HG03108 (cell line): ENCODE data around the gene CHD8.
"Not testable (repeated sequence)": the region's sequence is repeated elsewhere in the genome, so short reads cannot be mapped to it uniquely, and the experiment has no call there.

Source experiments
- ATAC-seq: cut with Tn5 transposase; IDR thresholded peaks from one replicate; pipeline ENCODE4 v1.9.1; 2021; ENCODE audit warnings: moderate library complexity; ENCODE audit not compliant: unreplicated experiment

Gene CHD8, protein sequence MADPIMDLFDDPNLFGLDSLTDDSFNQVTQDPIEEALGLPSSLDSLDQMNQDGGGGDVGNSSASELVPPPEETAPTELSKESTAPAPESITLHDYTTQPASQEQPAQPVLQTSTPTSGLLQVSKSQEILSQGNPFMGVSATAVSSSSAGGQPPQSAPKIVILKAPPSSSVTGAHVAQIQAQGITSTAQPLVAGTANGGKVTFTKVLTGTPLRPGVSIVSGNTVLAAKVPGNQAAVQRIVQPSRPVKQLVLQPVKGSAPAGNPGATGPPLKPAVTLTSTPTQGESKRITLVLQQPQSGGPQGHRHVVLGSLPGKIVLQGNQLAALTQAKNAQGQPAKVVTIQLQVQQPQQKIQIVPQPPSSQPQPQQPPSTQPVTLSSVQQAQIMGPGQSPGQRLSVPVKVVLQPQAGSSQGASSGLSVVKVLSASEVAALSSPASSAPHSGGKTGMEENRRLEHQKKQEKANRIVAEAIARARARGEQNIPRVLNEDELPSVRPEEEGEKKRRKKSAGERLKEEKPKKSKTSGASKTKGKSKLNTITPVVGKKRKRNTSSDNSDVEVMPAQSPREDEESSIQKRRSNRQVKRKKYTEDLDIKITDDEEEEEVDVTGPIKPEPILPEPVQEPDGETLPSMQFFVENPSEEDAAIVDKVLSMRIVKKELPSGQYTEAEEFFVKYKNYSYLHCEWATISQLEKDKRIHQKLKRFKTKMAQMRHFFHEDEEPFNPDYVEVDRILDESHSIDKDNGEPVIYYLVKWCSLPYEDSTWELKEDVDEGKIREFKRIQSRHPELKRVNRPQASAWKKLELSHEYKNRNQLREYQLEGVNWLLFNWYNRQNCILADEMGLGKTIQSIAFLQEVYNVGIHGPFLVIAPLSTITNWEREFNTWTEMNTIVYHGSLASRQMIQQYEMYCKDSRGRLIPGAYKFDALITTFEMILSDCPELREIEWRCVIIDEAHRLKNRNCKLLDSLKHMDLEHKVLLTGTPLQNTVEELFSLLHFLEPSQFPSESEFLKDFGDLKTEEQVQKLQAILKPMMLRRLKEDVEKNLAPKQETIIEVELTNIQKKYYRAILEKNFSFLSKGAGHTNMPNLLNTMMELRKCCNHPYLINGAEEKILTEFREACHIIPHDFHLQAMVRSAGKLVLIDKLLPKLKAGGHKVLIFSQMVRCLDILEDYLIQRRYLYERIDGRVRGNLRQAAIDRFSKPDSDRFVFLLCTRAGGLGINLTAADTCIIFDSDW (N-terminal part only)

DNA sequence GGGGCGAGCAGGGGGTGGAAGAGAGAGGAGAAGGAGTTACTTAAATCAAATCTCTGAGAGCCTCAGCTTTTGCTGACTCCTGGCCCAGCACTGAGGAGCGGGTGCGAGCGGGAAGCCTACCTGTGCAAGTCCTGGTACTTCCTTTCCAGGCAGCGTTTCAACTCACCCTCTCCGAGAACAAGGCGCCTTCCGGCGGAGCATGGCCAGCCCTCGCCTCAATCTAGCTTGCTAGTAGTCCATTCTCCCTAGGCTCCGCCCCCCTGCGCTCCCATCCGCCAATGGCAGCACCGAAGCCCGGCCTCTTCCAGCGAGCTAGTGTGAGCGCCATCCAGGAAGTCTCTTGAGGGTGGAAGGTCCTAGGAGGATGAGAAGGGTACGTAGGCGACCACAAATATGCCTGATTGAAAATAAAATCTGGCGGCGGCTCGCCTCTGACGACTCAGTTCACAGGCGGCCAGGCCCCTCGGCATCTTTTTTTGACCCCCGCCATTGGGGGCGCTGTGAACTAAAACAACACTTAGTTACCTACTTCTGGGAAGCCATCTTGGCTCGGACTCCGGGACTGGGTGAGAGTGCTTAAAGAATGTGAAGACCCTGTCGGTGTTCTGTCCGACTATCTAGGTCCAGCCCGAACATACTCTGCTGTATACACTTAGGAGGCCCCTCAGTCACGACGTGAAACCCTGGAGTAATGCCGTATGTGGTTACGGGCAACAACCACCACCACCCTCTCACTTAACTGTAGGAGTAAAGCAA, at the start of gene CHD8:
TSS of gene CHD8 (minus strand) at position 212 of the 756 bp plus-strand sequence. CDS start 24,480 bp downstream, outside the sequence.
- ATAC-seq: peak; percentile 98

DNA sequence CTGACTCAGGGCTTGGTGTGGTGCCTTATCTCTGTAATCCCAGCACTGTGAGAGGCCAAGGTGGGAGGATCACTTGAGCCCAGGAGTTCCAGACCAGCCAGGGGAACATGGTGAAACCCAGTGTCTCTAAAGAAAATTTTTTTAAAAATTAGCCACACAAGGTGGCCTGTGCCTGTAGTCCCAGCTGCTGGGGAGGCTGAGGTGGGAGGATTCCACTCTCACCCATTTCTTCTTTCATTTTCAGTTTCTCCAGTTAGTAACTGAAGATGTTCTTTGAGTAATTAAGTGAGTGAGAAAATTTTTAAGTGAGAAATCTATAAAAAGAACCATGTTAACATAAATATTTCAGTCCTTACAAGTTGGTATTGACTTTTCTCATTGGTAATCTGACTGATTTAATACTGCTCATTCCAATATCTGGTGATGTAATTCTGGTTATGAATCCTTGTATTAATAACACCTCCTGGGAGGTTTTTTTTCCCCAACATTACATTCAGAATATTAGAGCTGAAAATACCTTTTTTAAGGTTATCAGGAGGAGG, 49.2 kb upstream of the CHD8 start:
- ATAC-seq: peak; percentile 68

DNA sequence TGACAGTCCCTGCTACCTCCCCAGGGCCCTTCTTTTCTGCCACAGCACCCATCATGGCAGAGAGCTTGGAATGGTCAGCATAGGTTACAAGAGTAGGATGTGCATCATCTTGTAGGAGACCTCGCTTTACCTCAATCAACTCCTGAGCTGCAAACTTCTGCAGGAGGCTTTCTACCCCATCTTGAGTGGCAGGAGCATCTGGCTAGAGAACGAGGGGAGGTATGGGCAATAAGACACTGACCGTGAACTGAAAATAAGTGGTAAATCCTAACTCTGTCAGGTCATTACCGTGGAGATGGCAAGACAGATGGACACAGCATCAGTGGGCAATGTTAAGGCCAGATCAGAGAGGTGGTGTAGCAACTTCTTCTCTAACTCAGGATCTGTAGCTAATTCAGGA, 47.5 kb upstream of the CHD8 start:
- no peak for ATAC-seq

DNA sequence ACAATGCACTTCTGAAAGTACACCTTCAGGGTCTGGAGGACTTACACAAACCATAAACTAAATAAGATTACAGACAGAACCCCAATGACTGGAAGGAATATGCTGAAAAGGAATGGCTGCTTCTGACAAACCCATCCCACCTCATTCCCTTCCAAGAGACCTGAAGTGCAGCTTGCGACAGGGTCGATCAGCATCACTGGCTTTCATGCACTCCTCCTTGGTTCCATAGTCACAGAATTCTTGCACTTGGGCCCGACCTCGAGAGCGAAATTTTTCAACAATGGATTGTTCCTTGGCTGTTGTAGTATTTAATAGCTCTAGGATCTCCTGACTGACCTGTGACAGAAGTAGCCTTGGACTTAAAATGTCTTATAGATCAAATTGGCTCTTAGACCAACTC, 45.6 kb upstream of the CHD8 start:
- ATAC-seq: no peak

DNA sequence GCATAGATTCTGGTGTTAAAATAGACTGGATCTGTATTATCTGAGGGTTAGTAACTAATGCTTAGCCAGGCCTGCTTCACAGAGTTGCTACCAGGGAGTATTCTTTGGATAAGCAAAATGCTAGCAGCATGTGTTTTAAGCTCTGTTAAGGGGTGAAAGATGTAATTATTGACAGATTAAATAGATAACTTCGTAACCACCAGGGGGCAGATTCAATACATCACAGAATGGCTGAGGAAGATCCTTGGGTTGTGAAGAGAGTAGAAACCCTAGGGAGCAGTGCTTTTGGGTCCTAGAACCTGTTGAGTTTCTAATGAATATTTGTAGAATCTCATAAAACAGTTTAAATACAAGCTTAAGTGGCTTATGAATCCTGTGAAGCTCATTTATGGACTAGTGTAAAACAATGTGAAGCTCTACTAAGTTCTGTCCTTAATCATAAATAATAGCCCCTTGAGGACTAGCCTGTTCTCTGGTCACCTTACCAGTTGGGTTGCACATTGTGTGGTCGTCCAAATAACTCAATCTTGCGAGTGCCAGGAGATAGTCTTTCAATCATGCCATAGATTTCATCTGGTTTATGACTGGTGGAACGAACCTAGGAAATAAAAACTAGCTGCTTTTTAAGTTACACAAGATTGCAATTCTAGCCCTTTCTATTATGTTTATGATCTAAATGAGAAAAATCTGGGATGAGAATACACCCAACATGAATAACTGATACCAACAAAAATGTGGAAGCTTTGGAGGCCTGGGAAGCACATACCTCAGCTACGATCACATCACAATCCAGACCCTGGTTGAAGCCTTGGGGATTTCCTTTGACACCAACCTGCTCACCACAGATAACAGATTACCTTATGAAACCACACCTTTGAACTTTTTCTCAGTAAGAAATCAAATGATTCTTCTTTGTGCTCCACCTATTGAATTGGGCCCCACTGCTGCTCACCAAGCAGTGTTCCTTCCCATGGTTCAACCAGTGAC, 42.9 kb upstream of the CHD8 start:
- ATAC-seq: peak; percentile 48

DNA sequence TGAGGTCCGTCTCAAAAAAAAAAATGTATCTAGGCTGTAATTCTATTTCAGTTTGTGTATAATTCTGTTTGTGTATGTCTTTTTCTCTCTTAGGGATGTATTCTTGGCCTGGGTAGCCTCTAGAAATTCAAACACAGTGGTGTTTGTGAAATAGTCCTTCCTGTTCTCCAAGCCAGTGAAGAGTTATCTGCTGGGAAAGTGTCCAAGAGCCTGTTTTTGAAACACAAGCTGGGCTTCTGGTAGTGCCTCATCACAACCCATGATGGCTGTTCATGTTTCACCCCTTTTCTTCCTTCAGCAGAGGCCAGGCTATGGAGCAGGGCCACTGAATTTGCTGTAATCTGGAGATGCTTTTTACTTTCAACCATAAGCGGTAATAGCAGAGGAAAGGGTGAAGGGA, 40.5 kb upstream of the CHD8 start:
- ATAC-seq: no peak

DNA sequence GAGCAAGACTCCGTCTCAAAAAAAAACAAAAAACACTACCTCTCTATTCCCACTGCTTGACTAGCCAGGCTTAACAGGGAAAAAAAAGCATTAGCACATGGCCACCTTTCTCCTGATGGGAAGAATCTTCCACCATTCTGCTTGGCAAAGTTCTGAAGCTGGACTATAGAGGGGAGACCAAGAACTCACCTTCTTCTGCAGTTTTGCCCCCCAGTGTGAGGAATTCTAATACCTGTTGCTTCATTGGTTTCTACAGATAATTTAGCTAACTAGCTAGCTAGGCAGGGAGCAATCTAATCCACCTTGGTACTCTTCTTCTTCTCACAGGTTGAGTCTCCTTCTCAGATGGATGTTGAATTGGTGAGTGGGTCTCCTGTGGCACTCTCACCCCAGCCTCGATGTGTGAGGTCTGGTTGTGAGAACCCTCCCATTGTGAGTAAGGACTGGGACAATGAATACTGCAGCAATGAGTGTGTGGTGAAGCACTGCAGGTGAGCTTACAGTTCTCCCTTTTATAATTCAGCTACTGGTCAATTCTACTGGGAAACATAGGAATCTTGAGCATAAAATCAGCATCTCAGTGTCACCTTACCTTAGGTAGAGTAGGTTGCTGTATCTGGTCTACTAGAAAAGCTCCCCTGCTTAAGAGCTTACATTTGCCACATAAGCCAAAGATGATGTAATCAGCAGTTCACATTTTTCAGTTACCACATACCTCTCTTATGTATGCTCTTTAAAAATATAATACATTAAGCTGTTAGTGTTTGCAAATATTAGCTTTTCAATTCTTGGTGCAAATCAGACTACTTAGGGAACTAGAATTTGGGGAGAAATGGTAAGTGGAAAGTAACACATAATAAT, 39.2 kb upstream of the CHD8 start:
- no peak for ATAC-seq

DNA sequence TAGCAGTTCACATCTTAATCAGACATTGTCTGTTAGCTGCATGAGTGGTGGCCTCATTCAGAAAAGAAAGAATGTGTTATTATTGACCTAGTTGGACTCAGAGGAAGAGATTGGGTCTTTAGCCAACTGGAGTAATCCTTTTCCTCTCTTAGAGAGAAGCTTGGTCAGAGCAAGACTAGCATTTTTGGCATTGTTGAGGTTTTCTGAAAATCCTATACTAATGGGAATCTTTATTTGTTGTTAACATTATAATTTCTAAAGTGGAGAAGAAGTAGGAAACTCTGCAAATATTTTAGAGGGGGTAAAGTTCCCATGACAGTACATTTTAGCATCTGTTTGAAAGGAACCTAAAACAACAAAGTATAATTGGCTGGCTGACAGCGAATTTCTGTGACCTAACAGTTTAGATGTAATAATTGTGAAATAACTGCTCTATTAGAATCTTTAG, 30.7 kb upstream of the CHD8 start:
- no peak for ATAC-seq

DNA sequence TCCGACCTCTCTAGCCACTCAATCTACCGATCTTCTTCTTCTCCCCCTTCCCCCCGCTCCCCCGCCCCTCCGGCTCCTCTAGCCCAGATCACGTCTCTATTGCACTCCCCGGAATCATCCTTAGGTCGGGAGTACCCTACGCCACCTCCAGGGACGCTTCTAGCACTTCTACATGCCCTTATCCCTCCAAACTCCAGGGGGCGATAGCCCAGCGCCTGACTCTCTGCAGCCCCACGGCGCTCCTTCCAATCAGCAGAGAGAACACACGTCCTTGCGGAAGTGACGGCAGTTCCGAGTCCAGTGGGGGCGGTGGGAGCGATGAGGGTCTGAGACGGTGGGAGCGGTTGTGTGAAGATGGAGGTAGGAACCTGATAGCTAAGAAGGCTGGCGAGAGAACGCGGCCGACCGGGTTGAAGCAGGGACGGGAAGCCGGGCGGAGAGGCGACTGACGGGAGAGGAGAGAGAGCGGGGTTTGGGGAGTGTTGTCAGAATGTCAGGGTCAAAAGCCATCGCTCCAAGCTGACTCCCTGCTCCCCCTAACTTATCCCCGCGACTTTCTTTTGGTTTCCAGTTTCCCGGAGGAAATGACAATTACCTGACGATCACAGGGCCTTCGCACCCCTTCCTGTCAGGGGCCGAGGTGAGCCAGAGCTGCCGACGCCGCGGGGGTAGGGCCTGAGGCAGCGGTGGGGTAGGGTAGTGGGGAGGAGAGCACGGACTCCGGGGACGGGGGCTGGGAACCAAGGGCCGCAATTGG, 21.2 kb upstream of the CHD8 start, which contains the start of the genes RAB2B and TOX4:
TSS of gene RAB2B (minus strand) at position 35 of the 757 bp plus-strand sequence. CDS start 87 bp downstream, outside the sequence.
TSS of gene TOX4 (plus strand) at position 271 of the 757 bp plus-strand sequence. CDS start at position 355, 84 bp downstream.
- ATAC-seq: peak; percentile 100

DNA sequence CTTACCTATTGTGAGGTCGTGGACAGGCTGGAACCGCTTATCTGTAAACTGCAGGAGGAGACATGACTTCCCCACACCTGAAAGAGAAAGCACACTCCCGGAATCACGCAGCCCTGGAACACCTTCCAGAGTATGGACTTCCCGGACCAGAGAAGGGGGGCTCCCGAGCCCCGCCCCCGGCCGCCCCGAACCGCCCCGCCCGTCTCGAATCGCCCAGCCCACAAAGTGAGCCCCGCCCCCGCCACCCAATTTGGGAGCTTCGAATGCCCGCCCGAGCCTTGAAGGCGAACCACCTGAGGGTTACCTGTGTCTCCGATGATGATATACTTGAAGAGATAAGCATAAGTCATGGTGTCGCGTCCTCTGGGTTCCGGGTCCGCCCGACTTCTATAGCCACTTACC, 20.6 kb upstream of the CHD8 start:
- peak; percentile 21 for ATAC-seq

DNA sequence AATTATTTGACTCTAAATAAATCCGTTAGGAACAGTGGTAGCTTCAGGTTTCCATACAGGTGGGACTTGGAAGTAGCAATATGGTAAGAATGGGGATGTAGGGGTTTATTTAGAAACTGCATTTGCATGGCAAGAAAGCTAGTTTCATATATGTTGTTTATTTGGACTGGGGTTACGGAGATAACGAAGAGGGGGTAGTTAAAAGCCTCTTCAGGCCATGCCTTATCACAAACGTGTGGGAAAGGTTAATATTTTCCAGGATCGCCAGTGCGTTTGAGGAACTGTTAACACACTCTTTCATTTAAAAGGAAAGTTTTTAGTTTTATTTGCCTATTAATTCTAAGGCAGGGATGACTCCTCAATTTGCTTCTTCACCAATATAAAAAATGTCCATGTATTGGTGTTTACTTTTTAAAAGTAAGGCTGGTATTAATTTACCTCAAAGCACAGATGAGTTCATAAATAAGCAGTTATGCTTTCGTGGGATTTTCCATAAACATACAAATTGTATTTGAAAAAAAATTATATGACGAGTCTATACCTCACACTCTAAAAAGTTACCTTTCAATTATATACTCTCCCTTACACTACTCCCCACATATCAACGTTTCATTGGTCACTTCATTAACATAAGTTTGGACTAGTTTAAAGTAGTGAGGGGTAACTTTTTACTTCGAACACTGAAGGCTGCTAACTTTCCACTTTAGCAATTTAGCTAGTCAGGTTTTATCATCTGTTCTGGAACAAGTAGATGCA, 20.0 kb upstream of the CHD8 start:
- no peak for ATAC-seq

DNA sequence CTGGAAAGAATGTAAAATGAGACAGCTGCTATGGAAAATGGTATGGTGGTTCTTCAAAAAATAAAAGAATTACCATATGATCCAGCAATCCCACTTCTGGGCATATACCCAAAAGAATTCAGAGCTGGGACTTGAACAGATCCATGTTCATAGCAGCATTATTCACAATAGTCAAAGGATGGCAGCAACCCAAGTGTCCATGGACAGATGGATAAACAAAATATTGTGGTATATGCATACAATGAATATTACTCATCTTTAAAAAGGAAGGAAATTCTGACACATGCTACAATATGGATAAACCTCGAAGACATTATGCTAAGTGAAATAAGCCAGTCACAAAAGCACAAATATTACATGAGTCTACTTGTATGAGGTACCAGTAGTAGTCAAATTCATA, 11.7 kb upstream of the CHD8 start:
- ATAC-seq: no peak

DNA sequence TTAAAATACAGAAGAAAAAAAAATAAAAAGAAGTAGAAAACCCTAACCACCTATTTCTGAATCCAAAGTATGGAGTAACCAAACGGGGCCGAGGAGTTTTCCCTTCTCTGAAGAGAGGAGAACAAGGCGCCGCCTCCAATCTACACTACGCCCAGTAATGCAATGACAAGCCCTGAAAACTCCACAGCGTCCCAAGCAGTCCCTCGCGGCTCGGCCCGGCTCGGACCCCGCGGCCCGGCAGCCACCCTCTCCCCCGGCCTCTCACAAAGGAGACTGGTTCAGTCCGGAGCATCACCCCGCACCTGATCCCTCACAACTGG, 371 bp downstream of the CHD8 start:
- ATAC-seq: no peak

DNA sequence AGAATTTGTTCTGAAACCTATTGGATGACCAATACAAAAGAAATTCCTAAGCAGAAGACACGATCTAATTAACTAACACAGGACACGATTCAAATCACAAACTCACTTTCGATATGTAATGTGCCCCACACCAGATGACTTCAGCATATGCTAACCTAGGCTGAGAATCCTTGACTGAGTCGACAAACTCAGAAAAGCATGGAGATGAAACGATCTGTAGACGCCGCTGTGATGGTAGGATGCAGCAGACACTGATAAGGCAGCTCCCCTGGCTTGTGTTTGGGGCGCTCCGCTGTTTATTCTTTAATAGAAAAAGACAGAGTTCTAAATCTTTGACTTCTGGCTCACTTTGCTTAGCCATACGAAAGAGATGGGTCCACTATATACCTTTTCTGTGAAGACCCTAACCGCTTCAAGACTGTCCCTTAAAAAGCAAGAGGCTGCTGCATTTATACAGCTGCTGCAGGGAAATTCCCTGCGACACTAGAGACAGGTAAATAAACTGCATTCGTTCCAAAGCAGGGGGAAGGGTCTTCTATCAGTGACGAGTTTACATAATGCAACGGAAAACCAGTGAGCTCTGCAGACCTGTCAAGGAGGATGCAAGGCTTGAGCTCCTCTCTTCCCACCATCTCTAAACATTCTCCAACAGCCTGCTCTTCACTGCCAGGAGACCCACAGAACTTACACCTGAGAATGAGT, 929 bp downstream of the CHD8 start:
- ATAC-seq: no peak

DNA sequence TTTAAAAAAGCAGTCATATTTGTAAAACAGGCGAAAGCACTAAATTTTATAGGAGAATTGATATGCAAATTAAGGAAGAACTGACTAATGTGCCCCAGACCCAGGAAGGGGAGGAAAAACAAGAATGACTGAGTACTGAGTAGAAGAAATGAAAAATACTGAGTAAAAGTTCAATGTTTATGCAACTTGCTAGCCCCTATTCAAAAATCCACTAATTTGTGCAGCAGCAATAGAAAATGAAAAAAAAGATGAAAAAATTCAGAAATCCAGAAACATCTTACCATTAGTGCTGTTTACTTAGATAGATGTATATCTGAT, 6.1 kb downstream of the CHD8 start:
- no peak for ATAC-seq

DNA sequence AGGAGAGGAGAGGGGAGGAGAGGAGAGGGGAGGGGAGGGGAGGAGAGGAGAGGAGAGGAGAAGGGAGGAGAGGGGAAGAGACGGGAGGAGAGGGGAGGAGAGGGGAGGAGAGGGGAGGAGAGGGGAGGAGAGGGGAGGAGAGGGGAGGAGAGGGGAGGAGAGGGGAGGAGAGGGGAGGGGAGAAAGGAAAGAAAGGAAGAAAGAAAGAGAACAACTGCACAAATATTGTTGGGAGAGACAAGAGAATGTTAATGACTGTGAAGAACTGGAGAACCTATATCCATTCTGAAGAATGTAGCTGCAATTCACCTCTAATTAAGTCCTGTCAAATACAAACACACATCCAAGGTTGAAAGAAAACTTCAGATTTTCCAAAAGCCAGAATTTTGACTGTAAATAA, 13.3 kb downstream of the CHD8 start:
- not testable (repeated sequence) for ATAC-seq
